NOMO-1 (cell line): ENCODE measurements around the gene UBTF.

ENCODE experiments used
- DNase-seq, 2 experiments: peaks; one replicate each; lab custom pipeline; 2025; ENCODE audit not compliant: unreplicated experiment in 2 of 2; lab: John Stamatoyannopoulos, UW

The UBTF gene

DNA sequence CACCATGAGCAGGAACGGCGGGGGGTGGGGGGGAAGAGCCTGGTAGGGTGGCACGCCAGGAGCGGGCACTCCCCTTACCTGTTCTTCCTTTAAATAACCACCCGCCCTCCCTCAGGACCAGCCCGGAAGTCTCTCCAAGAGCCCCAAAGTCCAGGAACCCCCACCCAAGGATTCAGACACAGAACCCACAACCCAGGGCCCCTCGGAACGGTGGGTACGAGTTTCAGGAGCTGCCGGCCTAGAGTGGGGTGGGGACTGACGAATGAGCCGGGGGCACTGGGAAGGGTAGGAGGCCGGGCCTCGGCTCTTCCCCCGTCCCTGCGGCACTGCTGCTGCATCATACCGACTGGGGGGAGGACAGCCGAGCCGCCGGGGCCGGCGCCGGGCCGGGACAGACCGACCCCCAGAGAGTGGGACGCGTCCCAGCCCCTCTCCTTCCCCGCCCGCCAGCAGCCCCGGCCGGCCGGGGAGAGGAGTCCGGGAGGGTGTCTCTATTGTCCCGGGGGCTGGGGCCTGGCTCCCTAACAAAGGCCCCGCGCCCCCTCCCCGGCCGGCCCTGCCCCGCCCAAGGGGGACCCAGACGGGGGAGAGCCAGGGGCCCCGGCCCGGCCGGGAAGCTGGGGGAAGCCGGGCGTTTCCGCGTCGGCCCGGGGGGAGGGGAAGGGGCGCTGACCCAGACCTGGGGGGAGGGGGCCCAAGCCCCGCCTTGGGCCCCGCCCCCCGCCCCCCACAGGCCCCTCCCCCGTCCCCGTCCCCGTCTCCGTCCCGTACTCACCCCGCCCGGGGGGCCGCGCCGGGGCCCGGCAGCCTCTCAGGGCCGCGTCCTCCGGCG is 20.5 kb downstream of the UBTF start:
- DNase-seq, result peak; percentile 50 to 64

DNA sequence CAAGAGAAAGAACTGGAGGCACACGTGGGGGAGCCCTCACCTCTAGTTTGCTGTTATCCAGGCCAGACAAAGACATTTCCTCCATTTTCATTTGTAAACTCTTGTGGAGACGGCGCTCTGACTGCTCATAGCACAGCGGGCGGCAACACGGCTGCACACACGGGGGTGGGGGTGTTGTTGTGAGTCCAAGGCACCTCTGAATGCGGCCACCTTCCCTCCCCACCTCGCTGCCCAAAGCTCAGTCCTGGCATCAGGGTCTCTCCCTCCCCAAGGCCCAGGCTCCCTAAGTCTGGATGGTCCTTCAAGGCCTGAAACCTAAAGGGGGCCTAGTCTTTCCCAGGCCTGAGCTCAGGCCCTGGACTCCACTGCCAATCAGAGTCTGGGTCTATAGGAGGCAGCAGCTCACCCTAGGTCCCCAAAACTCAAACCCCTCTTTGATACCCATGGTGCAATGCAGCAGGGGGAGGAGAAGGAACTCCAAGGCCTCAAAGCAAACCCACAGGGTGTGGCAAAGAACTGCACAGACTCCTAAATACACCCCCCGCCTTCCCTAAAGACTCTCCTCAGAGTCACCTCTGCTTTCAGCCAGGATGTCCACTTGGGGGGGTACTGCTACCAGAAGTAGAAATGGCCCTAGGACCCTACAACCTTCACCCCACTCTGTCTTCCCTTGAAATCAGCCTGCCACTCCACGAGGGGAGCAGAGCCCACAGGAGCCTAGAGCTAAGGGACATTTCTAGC is 21.3 kb downstream of the UBTF start:
- peak; percentile 76 to 83 for DNase-seq

DNA sequence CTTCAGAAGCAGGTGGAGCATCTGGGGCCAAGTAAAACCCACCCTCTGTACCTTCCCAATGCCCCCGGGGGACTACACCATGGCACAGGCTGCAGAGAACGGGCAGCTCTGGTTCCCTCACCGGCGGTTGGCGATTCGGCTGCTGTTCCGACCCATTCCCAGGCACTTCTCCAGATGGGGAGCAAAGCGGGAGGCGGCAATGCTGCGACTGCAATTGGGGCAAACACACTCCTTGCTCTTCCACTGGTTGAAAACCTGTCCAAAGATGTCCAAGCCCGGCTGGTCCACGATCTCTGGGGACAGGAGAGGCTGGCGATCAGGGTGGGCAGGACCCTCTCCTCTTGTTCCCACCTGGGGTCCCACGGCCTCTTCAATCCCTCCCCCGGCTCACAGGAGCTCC is 22.4 kb downstream of the UBTF start:
- no peak for DNase-seq

GRCh38 chr17:44193326-44194084 is 26.0 kb downstream of the UBTF start:
- DNase-seq, result no peak

- no peak for DNase-seq
Measured at GRCh38 chr17:44192750-44193149, 26.7 kb downstream of the UBTF start.

- DNase-seq, result no peak
Measured at GRCh38 chr17:44191941-44192496, 27.5 kb downstream of the UBTF start.

- no peak for DNase-seq
Measured at GRCh38 chr17:44191369-44191768, 28.1 kb downstream of the UBTF start.

- no peak for DNase-seq
Measured at GRCh38 chr17:44190481-44190880, 29.0 kb downstream of the UBTF start.

DNA sequence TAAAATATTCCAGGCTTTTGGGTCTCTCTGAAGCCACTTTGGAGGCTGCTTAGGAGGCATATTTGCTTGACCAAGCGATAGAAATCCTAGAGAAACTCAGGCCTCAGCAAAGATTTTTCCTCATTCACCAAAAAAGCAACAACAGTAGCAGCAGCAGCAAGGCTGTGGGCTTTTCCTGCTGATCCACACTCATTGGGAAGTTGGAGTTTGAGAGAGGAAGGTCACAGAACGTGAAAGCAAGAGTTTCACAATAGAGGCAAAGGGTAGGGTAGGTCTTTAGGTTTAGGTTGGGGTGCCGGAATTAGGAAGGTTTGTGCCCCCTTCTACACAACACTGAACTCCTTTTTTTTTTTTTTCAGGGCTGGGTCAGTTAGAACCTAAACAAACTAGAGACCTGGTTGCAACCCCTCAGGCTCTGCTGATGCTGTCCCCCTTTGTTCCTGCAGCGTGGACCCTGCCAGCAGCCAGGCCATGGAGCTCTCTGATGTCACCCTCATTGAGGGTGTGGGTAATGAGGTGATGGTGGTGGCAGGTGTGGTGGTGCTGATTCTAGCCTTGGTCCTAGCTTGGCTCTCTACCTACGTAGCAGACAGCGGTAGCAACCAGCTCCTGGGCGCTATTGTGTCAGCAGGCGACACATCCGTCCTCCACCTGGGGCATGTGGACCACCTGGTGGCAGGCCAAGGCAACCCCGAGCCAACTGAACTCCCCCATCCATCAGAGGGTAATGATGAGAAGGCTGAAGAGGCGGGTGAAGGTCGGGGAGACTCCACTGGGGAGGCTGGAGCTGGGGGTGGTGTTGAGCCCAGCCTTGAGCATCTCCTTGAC is 30.7 kb downstream of the UBTF start:
- DNase-seq, result no peak

GRCh38 chr17:44187131-44187899 is 32.2 kb downstream of the UBTF start:
- peak in 1 of 2 experiments; percentile 47 for DNase-seq

DNA sequence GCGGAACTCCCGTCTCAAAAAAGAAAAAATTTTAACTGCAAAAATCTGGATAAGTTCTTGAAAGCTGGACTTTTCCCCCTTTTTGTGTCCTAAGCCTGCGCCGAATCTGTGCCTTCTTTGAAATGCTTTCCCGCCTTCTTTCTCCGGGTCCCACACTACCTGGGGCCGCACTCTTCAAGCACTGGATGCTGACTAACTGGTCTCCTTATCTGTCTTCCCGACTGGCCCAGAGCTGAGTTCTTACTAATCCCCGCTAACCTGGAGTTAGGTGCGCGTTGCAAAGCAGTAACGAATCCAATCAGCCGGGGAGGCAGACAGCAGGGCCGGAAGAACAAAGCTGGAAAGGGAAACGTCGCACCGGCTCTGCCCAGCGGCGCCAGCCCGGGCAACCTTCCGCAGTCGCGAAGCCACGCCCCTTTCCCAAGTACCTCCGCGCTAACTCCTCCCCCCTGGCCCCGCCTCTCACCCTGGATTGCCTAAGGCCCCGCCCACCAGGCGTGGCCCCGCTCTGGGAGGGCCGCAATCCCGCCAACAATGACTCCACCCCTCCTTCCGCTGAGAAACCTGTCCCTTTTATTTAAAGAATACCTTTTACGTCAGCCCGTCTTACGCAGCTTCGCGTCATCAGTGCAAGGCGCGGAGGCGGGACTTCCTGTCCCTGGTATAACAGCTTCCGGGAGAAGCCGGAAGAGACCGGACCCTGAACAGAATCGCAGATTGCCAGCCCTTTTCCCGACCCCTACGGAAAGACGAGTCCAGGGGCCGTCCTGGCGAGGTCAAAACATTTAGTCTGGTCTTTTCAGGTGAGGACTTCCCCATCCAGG is 33.0 kb downstream of the UBTF start, which contains the start of gene TMUB2:
Gene TMUB2, plus strand, starts transcription at position 666 of the 824 bp plus-strand sequence. CDS start 737 bp downstream, outside the sequence.
- DNase-seq, result peak; percentile 99

GRCh38 chr17:44184212-44184810 is 35.2 kb downstream of the UBTF start:
- DNase-seq, result no peak

GRCh38 chr17:44183024-44183423 is 36.5 kb downstream of the UBTF start:
- DNase-seq, result no peak

DNA sequence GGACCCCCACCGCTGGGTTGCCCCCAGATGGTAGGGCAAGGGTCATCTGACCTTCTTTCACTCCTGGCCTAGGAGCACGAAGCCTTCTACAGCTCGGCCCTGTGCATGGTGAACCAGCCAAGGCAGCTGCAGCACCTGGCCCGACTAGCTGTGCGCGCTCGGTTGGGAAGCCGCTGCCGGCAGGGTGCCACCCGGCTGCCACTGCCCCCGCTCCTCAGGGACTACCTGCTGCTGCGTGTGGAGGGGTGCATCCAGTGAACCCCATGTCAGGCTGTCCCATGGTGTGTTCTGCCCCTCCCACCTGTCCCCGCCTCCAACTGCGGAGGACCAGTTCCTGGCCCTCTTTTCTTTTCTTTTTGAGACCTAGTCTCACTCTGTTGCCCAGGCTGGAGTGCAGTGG is 41.3 kb downstream of the UBTF start:
- no peak for DNase-seq

DNA sequence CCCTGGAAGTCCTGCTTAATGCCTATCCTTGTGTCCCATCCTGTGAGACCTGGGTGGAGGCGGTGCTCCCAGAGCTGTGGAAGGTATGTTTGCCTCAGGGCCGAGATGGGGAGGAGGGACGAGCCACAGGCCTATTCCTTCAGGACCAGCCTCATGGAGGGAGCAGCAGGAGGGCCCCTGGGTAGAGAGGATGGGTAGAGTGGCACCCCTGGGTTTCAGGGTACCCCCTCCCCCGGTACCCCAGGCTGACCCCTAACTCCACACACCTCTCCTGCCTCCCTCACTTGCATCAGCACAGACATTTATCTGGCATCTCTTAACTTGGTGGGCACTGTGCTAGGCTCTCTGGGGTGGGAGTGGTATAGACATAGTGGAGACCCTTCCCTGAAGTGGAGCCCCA is 41.8 kb downstream of the UBTF start:
- DNase-seq, result no peak

- DNase-seq, result no peak
Measured at GRCh38 chr17:44176671-44177501, 42.6 kb downstream of the UBTF start.

DNA sequence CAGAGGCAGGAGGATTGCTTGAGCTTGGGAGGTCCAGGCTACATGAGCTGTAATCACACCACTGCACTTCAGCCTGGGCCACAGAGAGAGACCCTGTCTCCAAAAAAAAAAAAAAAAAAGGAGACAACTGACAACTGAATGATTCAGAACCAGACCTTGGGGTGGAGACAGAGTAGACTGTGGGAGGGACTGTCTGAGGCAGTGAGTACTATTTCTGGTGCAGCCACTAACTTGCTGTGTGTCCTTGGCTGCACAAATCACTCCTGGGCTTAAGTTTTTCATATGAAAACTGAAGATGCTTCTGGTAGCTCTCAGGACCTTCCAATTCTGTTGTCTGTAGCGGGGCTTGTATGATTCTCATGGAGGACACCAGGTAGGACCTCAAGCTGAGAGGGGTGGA is 43.2 kb downstream of the UBTF start:
- no peak for DNase-seq
